Fibroblast of skin of right biceps (primary cell): Measurements from ENCODE around the gene SEMA4G.

ENCODE experiments used
- DNase-seq: peaks from one replicate; pipeline ENCODE4 v3.0.0-alpha.2; 2013

The SEMA4G gene

GRCh38 chr10:100969187-100970075 lies at the start of gene SEMA4G:
TSS of gene SEMA4G (plus strand) at chr10:100969504. CDS start at chr10:100972913, 3,409 bp downstream.
- peak; percentile 16 for DNase-seq

GRCh38 chr10:100923580-100923979 lies 45.7 kb upstream of the SEMA4G start:
- DNase-seq: peak; percentile 18

GRCh38 chr10:100927266-100927665 lies 42.0 kb upstream of the SEMA4G start:
- no peak for DNase-seq

- no peak for DNase-seq
Observed at GRCh38 chr10:100928039-100928438, 41.3 kb upstream of the SEMA4G start.

- DNase-seq: no peak
Observed at GRCh38 chr10:100930368-100930767, 38.9 kb upstream of the SEMA4G start.

- peak; percentile 12 for DNase-seq
Observed at GRCh38 chr10:100934084-100934659, 35.1 kb upstream of the SEMA4G start.

GRCh38 chr10:100939763-100940344 lies 29.4 kb upstream of the SEMA4G start:
- DNase-seq: peak; percentile 64

GRCh38 chr10:100942229-100942628 lies 27.1 kb upstream of the SEMA4G start:
- no peak for DNase-seq

GRCh38 chr10:100943508-100943907 lies 25.8 kb upstream of the SEMA4G start:
- DNase-seq: no peak

- DNase-seq: no peak
Observed at GRCh38 chr10:100945754-100946153, 23.6 kb upstream of the SEMA4G start.

- DNase-seq: no peak
Observed at GRCh38 chr10:100948916-100949315, 20.4 kb upstream of the SEMA4G start.

- DNase-seq: no peak
Observed at GRCh38 chr10:100960251-100960650, 9.1 kb upstream of the SEMA4G start.

GRCh38 chr10:100962351-100963080 lies 6.8 kb upstream of the SEMA4G start:
- DNase-seq: no peak

GRCh38 chr10:100963826-100964225 lies 5.5 kb upstream of the SEMA4G start:
- no peak for DNase-seq

- DNase-seq: no peak
Observed at GRCh38 chr10:100965820-100966219, 3.5 kb upstream of the SEMA4G start.

GRCh38 chr10:100966887-100967286 lies 2.4 kb upstream of the SEMA4G start:
- no peak for DNase-seq

GRCh38 chr10:100967332-100967731 lies 2.0 kb upstream of the SEMA4G start:
- no peak for DNase-seq

- no peak for DNase-seq
Observed at GRCh38 chr10:100968062-100968736, 1.1 kb upstream of the SEMA4G start.

- no peak for DNase-seq
Observed at GRCh38 chr10:100968863-100969186, 479 bp upstream of the SEMA4G start.

- DNase-seq: no peak
Observed at GRCh38 chr10:100970076-100970913, 991 bp downstream of the SEMA4G start.

- DNase-seq: no peak
Observed at GRCh38 chr10:100970914-100971811, 1.9 kb downstream of the SEMA4G start.
